HepG2 (cell line): ENCODE results near the gene SYMPK. TPM values are rescaled to one million over a fixed set of nuclear protein-coding genes. Genes with fewer than 3 reads are reported as not detected.

Source experiments
- AKAP8 ChIP-seq: sonication (generic); formaldehyde crosslinking; IDR thresholded peaks from 2 replicates; pipeline ENCODE4 v1.5.1; 2020; ENCODE audit warnings: mild to moderate bottlenecking, missing genetic modification reagents
- DPF2 ChIP-seq: sonication (generic); formaldehyde crosslinking; IDR thresholded peaks from 2 replicates; pipeline ENCODE4 v1.4.0; 2020; ENCODE audit warnings: mild to moderate bottlenecking, low read depth, missing genetic modification reagents, borderline replicate concordance
- FOXK2 ChIP-seq: fragments of 450-650 bp; IDR thresholded peaks from 2 replicates; pipeline ENCODE4 v1.6.1; 2016
- KAT8 ChIP-seq: IDR thresholded peaks from 2 replicates; pipeline ENCODE4 v1.6.1; 2016; ENCODE audit warnings: missing genetic modification reagents, missing compliant biosample characterization
- NFE2 ChIP-seq: sonication (generic); formaldehyde crosslinking; IDR thresholded peaks from 2 replicates; pipeline ENCODE4 v1.4.0; 2020; ENCODE audit warnings: missing genetic modification reagents
- SIX4 ChIP-seq: sonication (generic); formaldehyde crosslinking; IDR thresholded peaks from 2 replicates; pipeline ENCODE4 v1.4.0; 2020; ENCODE audit warnings: missing genetic modification reagents
- SP140L ChIP-seq: sonication (generic); formaldehyde crosslinking; IDR thresholded peaks from 2 replicates; pipeline ENCODE4 v1.4.0; 2020; ENCODE audit warnings: missing genetic modification reagents, borderline replicate concordance
- SUZ12 ChIP-seq: fragments of 150-350 bp; IDR thresholded peaks from 2 replicates; pipeline ENCODE4 v1.6.1; 2014; ENCODE audit warnings: low read depth, low read length
- TBX2 ChIP-seq: sonication (generic); formaldehyde crosslinking; IDR thresholded peaks from 2 replicates; pipeline ENCODE4 v1.5.0; 2020; ENCODE audit warnings: missing genetic modification reagents, mild to moderate bottlenecking, borderline replicate concordance
- ZBTB42 ChIP-seq: sonication (generic); formaldehyde crosslinking; IDR thresholded peaks from 2 replicates; pipeline ENCODE4 v1.5.0; 2020; ENCODE audit warnings: mild to moderate bottlenecking, missing genetic modification reagents
- ZNF224 ChIP-seq: sonication (generic); formaldehyde crosslinking; IDR thresholded peaks from 2 replicates; pipeline ENCODE4 v1.5.0; 2020; ENCODE audit warnings: mild to moderate bottlenecking, missing genetic modification reagents
- ZNF234 ChIP-seq: sonication (generic); formaldehyde crosslinking; conservative IDR thresholded peaks from 2 replicates; pipeline ENCODE4 v1.5.1; 2020; ENCODE audit warnings: mild to moderate bottlenecking, missing genetic modification reagents
- ZNF33B ChIP-seq: sonication (generic); formaldehyde crosslinking; IDR thresholded peaks from 2 replicates; pipeline ENCODE4 v1.5.1; 2020; ENCODE audit warnings: mild to moderate bottlenecking, missing genetic modification reagents
- ZNF350 ChIP-seq: sonication (generic); formaldehyde crosslinking; IDR thresholded peaks from 2 replicates; pipeline ENCODE4 v1.4.0; 2020; ENCODE audit warnings: mild to moderate bottlenecking, low read depth, missing genetic modification reagents, borderline replicate concordance
- ZNF547 ChIP-seq: sonication (generic); formaldehyde crosslinking; IDR thresholded peaks from 2 replicates; pipeline ENCODE4 v1.5.1; 2020; ENCODE audit warnings: mild to moderate bottlenecking, missing genetic modification reagents
- ZNF574 ChIP-seq: sonication (generic); formaldehyde crosslinking; IDR thresholded peaks from 2 replicates; pipeline ENCODE4 v1.4.0; 2020; ENCODE audit warnings: missing genetic modification reagents
- ZNF589 ChIP-seq: sonication (generic); formaldehyde crosslinking; conservative IDR thresholded peaks from 2 replicates; pipeline ENCODE4 v1.8.0; 2022; ENCODE audit warnings: mild to moderate bottlenecking, moderate library complexity, missing genetic modification reagents
- ZSCAN21 ChIP-seq: sonication (generic); formaldehyde crosslinking; IDR thresholded peaks from 2 replicates; pipeline ENCODE4 v1.8.0; 2022; ENCODE audit warnings: mild to moderate bottlenecking, missing genetic modification reagents, moderate library complexity, borderline replicate concordance
- polyA plus RNA-seq, 8 experiments: library from polyadenylated mRNA; depleted of rRNA in 3 of 8; stranded (reverse) in 7 of 8; unstranded in 1 of 8; fragments of >200 nt; fragmentation: Illumina TruSeq in 4 of 8; extraction: Trizol in 4 of 8; gene quantifications; 2 replicates each; pipeline versions ENCODE4 v1.2.1 to v1.2.3, GENCODE V29; 2011 to 2016; ENCODE audit warnings: low read depth in 4 of 8, missing spikeins in 1 of 8, mixed read lengths in 1 of 8; ENCODE audit not compliant: insufficient read depth in 1 of 8
- total RNA-seq, 5 experiments: library from RNA; depleted of rRNA; stranded (reverse); fragments of >200 nt; fragmentation: Illumina TruSeq; extraction: Trizol; gene quantifications; 2 replicates each; pipeline ENCODE4 v1.2.3, GENCODE V29; 2016; ENCODE audit warnings: low read depth in 1 of 5
- TF ChIP-seq, protein P1 (sequence below): sonication (generic); formaldehyde crosslinking; IDR thresholded peaks from 2 replicates; pipeline ENCODE4 v1.5.1; 2020; ENCODE audit warnings: missing genetic modification reagents, mild to moderate bottlenecking, borderline replicate concordance
- TF ChIP-seq, protein P2 (sequence below): sonication (generic); IDR thresholded peaks from 2 replicates; pipeline ENCODE4 v1.6.1; 2016; ENCODE audit warnings: low read depth, borderline replicate concordance
- TF ChIP-seq, protein P3 (sequence below): sonication (generic); formaldehyde crosslinking; conservative IDR thresholded peaks from 2 replicates; pipeline ENCODE4 v1.4.0; 2020; ENCODE audit warnings: missing genetic modification reagents

The SYMPK gene
- total and polyA plus RNA-seq, 2 of the 13 experiments (the other 11 are each of a cell fraction or from before 2014, with no cell fraction given), result 21.9 to 55.7 TPM

- TF ChIP-seq, protein P1, sequence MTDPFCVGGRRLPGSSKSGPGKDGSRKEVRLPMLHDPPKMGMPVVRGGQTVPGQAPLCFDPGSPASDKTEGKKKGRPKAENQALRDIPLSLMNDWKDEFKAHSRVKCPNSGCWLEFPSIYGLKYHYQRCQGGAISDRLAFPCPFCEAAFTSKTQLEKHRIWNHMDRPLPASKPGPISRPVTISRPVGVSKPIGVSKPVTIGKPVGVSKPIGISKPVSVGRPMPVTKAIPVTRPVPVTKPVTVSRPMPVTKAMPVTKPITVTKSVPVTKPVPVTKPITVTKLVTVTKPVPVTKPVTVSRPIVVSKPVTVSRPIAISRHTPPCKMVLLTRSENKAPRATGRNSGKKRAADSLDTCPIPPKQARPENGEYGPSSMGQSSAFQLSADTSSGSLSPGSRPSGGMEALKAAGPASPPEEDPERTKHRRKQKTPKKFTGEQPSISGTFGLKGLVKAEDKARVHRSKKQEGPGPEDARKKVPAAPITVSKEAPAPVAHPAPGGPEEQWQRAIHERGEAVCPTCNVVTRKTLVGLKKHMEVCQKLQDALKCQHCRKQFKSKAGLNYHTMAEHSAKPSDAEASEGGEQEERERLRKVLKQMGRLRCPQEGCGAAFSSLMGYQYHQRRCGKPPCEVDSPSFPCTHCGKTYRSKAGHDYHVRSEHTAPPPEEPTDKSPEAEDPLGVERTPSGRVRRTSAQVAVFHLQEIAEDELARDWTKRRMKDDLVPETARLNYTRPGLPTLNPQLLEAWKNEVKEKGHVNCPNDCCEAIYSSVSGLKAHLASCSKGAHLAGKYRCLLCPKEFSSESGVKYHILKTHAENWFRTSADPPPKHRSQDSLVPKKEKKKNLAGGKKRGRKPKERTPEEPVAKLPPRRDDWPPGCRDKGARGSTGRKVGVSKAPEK (CRISPR knock-in tag), result no peak
- peak; percentile 56 for TF ChIP-seq TBX2 (CRISPR knock-in tag)
- TF ChIP-seq ZBTB42, result no peak
- TF ChIP-seq DPF2 (CRISPR knock-in tag), result no peak
- TF ChIP-seq FOXK2, result no peak
- TF ChIP-seq, protein P2, sequence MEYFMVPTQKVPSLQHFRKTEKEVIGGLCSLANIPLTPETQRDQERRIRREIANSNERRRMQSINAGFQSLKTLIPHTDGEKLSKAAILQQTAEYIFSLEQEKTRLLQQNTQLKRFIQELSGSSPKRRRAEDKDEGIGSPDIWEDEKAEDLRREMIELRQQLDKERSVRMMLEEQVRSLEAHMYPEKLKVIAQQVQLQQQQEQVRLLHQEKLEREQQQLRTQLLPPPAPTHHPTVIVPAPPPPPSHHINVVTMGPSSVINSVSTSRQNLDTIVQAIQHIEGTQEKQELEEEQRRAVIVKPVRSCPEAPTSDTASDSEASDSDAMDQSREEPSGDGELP, result peak; percentile 65; the same call in 1 of the 2 replicates
- TF ChIP-seq KAT8 (CRISPR knock-in tag), result 0 out of 2 replicates have a peak, but pooled peaks have one; percentile 22
- TF ChIP-seq NFE2 (CRISPR knock-in tag), result no peak
- TF ChIP-seq ZNF574 (CRISPR knock-in tag), result peak; percentile 28; the same call in 1 of the 2 replicates
- TF ChIP-seq ZNF224 (CRISPR knock-in tag), result no peak
- no peak for TF ChIP-seq AKAP8 (CRISPR knock-in tag)
- no peak for TF ChIP-seq ZNF33B
- TF ChIP-seq ZNF234 (CRISPR knock-in tag), result no peak; the same call in 1 of the 2 replicates
- TF ChIP-seq ZNF589 (CRISPR knock-in tag), result no peak
- TF ChIP-seq, protein P3, sequence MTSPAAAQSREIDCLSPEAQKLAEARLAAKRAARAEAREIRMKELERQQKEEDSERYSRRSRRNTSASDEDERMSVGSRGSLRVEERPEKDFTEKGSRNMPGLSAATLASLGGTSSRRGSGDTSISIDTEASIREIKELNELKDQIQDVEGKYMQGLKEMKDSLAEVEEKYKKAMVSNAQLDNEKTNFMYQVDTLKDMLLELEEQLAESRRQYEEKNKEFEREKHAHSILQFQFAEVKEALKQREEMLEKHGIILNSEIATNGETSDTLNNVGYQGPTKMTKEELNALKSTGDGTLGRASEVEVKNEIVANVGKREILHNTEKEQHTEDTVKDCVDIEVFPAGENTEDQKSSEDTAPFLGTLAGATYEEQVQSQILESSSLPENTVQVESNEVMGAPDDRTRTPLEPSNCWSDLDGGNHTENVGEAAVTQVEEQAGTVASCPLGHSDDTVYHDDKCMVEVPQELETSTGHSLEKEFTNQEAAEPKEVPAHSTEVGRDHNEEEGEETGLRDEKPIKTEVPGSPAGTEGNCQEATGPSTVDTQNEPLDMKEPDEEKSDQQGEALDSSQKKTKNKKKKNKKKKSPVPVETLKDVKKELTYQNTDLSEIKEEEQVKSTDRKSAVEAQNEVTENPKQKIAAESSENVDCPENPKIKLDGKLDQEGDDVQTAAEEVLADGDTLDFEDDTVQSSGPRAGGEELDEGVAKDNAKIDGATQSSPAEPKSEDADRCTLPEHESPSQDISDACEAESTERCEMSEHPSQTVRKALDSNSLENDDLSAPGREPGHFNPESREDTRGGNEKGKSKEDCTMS (CRISPR knock-in tag), result no peak
- TF ChIP-seq SUZ12, result no peak
- TF ChIP-seq ZNF547 (CRISPR knock-in tag), result no peak; the same call in 1 of the 2 replicates
- TF ChIP-seq SP140L (CRISPR knock-in tag), result no peak
- 0 out of 2 replicates have a peak, but pooled peaks have one; percentile 24 for TF ChIP-seq ZNF350 (CRISPR knock-in tag)
- TF ChIP-seq ZSCAN21, result no peak; the same call in 1 of the 2 replicates
- no peak for TF ChIP-seq SIX4 (CRISPR knock-in tag)
Observed at GRCh38 chr19:45863840-45864628, 1.1 kb upstream of the SYMPK start, which contains the start of gene FOXA3 (continued).
